HG03521 (cell line): ENCODE measurements around the gene EGR2.
A peak's percentile ranks its signal among the peaks of the same experiment; 100 is the strongest.
"Not testable (repeated sequence)": the region's sequence is repeated elsewhere in the genome, so short reads cannot be mapped to it uniquely, and the experiment has no call there.

Source experiments
- ATAC-seq: cut with Tn5 transposase; IDR thresholded peaks from one replicate; pipeline ENCODE4 v1.9.1; 2021; ENCODE audit warnings: mild to moderate bottlenecking, moderate library complexity; ENCODE audit not compliant: unreplicated experiment

The EGR2 gene

GRCh38 chr10:62795762-62796161 is 20.4 kb downstream of the EGR2 start:
- ATAC-seq: no peak

DNA sequence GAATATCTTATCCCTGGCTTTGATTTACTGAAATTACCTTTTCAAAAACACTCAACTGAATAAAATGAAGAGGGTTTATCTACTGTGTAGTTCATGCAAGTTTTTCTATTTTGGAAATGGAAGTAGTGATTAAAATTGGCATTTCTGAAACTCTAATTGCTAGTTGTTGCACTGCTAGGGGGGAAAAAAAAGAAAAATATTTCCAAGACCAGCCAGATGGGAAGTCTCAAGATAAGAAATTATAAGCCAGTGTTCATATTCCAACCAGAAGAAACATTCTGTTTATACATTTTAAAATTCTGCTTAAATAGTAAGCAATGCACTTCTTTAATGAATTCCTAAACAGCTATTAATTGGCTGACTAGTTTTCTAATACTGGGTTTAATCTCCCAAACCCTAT is 21.1 kb downstream of the EGR2 start:
- no peak for ATAC-seq

DNA sequence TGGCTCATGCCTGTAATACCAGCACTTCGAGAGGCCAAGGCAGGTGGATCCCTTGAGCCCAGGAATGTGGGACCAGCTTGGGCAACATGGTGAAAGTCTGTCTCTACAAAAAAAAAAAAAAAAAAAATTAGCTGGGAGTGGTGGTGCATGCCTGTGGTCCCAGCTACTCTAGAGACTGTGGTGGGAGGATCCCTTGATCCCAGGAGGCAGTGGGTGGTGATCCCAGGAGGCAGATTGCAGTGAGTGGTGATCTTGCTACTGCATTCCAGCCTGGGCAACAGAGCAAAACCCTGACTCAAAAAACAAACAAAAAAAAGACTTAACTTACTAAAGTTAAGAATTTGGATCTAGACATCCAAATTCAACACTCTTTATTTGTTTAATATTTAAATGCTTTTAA is 21.9 kb downstream of the EGR2 start:
- ATAC-seq: no peak

DNA sequence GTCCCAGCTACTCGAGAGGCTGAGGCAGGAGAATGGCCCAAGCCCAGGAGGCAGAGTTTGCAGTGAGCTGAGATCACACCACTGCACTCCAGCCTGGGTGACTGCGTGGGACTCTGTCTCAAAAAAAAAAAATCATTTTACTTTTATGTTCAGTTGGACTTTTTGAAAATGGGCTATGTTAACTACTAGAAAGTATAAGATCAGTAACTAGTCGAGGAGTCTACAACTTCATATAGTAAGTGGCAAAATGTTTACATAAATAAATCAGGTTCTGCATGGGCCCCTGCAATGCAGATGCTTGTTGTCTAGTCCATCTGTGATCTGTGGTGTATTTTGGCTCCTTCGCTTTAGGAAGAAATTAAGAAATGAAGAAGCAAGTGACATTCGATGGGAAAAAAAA is 23.9 kb downstream of the EGR2 start:
- ATAC-seq: no peak

- ATAC-seq: no peak
These were observed 25.6 kb downstream of the EGR2 start for GRCh38 chr10:62790571-62790970.

DNA sequence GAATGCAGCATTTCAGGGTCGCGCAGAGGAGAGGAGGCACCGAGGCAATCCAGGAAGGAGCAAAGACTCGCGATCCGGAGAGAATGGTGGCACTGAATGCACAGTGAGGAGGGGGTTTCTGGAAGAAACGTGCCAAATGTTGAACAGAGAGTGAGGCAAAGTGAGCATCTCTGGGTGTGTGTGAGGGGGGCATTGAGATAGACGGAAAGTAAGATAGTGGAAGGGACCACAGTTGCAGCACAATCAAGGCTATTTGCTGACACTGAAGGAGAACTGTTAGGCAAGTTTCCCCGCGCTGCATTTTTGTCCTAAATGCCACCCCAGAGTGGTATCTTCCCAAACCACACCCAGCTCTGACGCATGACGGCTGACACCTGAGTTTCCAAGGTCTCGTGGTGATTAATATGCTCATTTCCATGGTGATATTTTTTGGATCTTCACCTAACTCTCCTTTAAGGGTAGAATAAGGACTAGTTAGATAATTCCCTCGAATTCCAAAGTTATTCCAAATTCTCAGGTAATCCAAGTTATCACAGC is 26.1 kb downstream of the EGR2 start:
- no peak for ATAC-seq

DNA sequence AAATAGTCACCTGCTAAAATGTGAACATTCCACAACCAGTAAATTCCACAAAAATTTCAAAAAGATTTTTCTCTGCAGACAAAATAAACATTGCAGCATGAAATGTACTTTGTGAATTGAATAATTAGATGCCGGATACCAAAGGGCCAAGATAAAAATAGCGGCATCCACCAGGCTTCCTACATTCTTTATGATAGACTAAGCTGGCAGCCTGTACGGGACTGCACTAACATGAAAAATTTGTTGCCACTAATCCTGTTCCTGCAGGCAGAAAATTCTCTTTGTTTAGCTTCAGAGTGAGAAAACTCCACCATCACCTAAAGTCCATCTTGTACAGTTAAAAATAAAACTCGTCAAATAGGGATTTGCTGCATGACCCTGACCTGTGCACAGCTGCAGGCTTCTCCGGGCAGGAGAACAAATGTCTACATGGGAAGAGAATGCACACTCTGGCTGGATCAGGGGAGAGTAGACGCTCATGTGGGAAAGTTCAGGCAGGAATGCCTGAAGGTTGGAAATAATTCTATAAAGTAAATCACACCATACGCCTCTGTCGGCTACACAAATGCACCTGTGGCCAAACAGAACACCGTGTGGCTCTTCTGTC is 27.2 kb downstream of the EGR2 start:
- no peak for ATAC-seq

DNA sequence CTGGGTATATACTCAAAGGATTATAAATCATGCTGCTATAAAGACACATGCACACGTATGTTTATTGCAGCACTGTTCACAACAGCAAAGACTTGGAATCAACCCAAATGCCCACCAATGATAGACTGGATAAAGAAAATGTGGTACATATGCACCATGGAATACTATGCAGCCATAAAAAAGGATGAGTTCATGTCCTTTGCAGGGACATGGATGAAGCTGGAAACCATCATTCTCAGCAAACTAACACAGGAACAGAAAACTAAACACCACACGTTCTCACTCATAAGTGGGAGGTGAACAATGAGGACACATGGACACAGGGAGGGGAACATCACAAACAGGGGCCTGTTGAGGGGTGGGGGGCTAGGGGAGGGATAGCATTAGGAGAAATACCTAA is 27.9 kb downstream of the EGR2 start:
- not testable (repeated sequence) for ATAC-seq

GRCh38 chr10:62784537-62784936 is 31.6 kb downstream of the EGR2 start:
- not testable (repeated sequence) for ATAC-seq

GRCh38 chr10:62779487-62780248 is 36.5 kb downstream of the EGR2 start:
- ATAC-seq: peak; percentile 84

DNA sequence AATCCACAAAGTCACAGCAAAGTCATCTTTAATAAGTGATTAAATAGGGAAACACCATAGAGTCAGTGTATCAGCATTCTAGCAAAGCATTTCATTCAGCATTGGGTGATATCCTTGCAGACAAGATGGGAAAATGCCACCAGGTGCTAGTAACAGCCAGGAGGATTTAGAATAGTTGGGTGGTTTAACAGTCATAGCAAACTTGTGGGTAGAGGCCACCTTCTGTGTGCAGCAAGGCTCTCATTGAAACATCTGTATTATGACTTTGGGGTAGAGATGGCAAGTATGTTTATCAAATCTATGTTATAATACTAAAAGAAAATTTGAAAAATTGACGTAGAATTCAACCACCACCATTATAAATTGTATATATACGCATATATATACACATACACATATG is 38.0 kb downstream of the EGR2 start:
- no peak for ATAC-seq

DNA sequence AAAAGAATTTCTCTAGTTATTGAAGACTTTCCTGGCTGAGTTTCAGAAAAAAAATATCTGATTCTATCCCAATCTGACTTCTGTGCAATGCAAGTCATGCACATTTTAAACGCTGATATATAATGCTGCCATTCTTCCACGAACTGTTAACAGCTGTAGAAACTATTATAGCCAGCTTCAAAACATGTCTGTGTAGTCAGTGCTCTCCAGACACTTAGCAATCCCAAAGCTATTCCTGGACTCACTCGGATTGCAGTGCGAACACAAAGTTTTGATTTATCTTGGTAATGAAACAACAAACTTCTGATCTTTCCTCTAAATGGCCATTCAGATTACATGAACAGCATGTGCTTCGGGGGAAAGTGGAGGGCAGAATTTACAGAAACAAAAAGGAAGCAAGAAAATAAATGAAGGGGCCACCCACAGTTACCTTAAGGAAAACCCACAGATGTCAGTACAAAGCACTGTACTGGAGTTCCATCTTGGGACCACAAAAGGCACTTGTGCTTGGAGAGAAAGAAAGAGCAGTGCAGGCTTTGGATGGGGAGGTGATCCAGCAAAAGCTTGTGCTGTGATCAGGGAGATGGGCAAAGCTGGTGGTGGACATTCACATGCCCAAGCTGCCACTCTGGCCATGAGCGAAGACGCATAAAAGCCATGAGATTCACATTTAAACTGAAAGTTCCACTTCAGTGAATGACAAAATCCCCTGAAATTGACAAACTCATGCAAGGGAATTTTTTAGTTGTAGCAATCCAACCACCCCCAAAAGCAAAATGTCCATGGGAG is 43.8 kb downstream of the EGR2 start:
- no peak for ATAC-seq

GRCh38 chr10:62769574-62770242 is 46.5 kb downstream of the EGR2 start:
- ATAC-seq: peak; percentile 62

- no peak for ATAC-seq
These were observed 49.8 kb downstream of the EGR2 start for GRCh38 chr10:62766386-62766785.

- ATAC-seq: no peak
These were observed 50.4 kb downstream of the EGR2 start for GRCh38 chr10:62765726-62766125.

GRCh38 chr10:62764011-62764410 is 52.2 kb downstream of the EGR2 start:
- no peak for ATAC-seq

- ATAC-seq: no peak
These were observed 53.0 kb downstream of the EGR2 start for GRCh38 chr10:62763155-62763554.
